ENCODE measurements around the gene DCANP1. TPM values are rescaled to one million over a fixed set of nuclear protein-coding genes. Genes with fewer than 3 reads are reported as not detected.

DCANP1 gene
- total RNA-seq, 1 donor from 2014 or later = not detected

- no peak overlapping the region for H3K27ac Mint-ChIP-seq
- no peak overlapping the region for H3K4me3 Mint-ChIP-seq
- TF ChIP-seq CTCF (IDR thresholded peaks at IDR 0.05; ENCODE audit: unreplicated experiment) = no peak
- peaks cover 60% of the 10 kb centered on the region for H3K27me3 Mint-ChIP-seq (ENCODE audit: low read depth)
- no peaks in the 10 kb centered on the region for H3K36me3 Mint-ChIP-seq
- no peak for DNase-seq (ENCODE audit: low spot score in 2 of 2, unreplicated experiment in 2 of 2)
- no peaks in the 10 kb centered on the region for H3K9me3 Mint-ChIP-seq
- H3K4me1 Mint-ChIP-seq = peaks cover 2% of the 10 kb centered on the region
These were observed 34.8 kb upstream of the DCANP1 start for GRCh38 chr5:135481909-135482311.

GRCh38 chr5:135481387-135481786 is 34.2 kb upstream of the DCANP1 start:
- no peaks in the 10 kb centered on the region for H3K36me3 Mint-ChIP-seq
- no peaks in the 10 kb centered on the region for H3K9me3 Mint-ChIP-seq
- TF ChIP-seq CTCF (IDR thresholded peaks at IDR 0.05; ENCODE audit: unreplicated experiment) = no peak
- peaks cover 60% of the 10 kb centered on the region for H3K27me3 Mint-ChIP-seq (ENCODE audit: low read depth)
- DNase-seq (ENCODE audit: low spot score in 2 of 2, unreplicated experiment in 2 of 2) = no peak
- peaks cover 5% of the 10 kb centered on the region for H3K4me1 Mint-ChIP-seq
- no peak overlapping the region for H3K4me3 Mint-ChIP-seq
- H3K27ac Mint-ChIP-seq = no peak overlapping the region

GRCh38 chr5:135480511-135480910 is 33.4 kb upstream of the DCANP1 start:
- TF ChIP-seq CTCF (IDR thresholded peaks at IDR 0.05; ENCODE audit: unreplicated experiment) = no peak
- DNase-seq (ENCODE audit: low spot score in 2 of 2, unreplicated experiment in 2 of 2) = no peak
- H3K9me3 Mint-ChIP-seq = no peaks in the 10 kb centered on the region
- H3K4me1 Mint-ChIP-seq = peaks cover 5% of the 10 kb centered on the region
- H3K4me3 Mint-ChIP-seq = no peak overlapping the region
- H3K27me3 Mint-ChIP-seq (ENCODE audit: low read depth) = peaks cover 56% of the 10 kb centered on the region
- H3K36me3 Mint-ChIP-seq = no peaks in the 10 kb centered on the region
- no peak overlapping the region for H3K27ac Mint-ChIP-seq

GRCh38 chr5:135478938-135479337 is 31.8 kb upstream of the DCANP1 start:
- Mint-ChIP-seq H3K4me3 (no peak overlapping the region), H3K27me3 (ENCODE audit: low read depth) (peaks cover 60% of the 10 kb centered on the region)
- no peak for DNase-seq (ENCODE audit: low spot score in 2 of 2, unreplicated experiment in 2 of 2)

GRCh38 chr5:135477613-135478066 is 30.5 kb upstream of the DCANP1 start:
- H3K4me1 Mint-ChIP-seq = peaks cover 5% of the 10 kb centered on the region
- no peaks in the 10 kb centered on the region for H3K36me3 Mint-ChIP-seq
- H3K9me3 Mint-ChIP-seq = no peaks in the 10 kb centered on the region
- DNase-seq (ENCODE audit: low spot score in 2 of 2, unreplicated experiment in 2 of 2) = no peak
- no peak overlapping the region for H3K27ac Mint-ChIP-seq
- no peak overlapping the region for H3K4me3 Mint-ChIP-seq
- no peak for TF ChIP-seq CTCF (IDR thresholded peaks at IDR 0.05; ENCODE audit: unreplicated experiment)
- peaks cover 66% of the 10 kb centered on the region for H3K27me3 Mint-ChIP-seq (ENCODE audit: low read depth)

More at GRCh38 chr5:135478938-135479337, 31.8 kb upstream of the DCANP1 start:
- no peaks in the 10 kb centered on the region for H3K9me3 Mint-ChIP-seq
- no peak for TF ChIP-seq CTCF (IDR thresholded peaks at IDR 0.05; ENCODE audit: unreplicated experiment)
- no peak overlapping the region for H3K27ac Mint-ChIP-seq
- no peaks in the 10 kb centered on the region for H3K36me3 Mint-ChIP-seq
- H3K4me1 Mint-ChIP-seq = peaks cover 5% of the 10 kb centered on the region

Measured in mesothelial cell of epicardium (in vitro differentiated cells).